ENCODE data around the gene TP73.

The TP73 gene

DNA sequence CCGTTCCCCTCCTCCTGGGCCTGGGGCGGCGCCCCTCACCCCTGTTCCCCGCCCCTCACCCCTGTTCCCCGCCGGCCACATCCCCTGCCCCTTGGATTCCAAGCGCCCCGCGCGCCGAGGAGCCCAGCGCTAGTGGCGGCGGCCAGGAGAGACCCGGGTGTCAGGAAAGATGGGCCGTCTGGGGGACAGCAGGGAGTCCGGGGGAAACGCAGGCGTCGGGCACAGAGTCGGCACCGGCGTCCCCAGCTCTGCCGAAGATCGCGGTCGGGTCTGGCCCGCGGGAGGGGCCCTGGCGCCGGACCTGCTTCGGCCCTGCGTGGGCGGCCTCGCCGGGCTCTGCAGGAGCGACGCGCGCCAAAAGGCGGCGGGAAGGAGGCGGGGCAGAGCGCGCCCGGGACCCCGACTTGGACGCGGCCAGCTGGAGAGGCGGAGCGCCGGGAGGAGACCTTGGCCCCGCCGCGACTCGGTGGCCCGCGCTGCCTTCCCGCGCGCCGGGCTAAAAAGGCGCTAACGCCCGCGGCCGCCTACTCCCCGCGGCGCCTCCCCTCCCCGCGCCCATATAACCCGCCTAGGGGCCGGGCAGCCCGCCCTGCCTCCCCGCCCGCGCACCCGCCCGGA is at the start of gene TP73:
TSS of gene TP73 (plus strand) at position 587 of the 618 bp plus-strand sequence. CDS start 29,850 bp downstream, outside the sequence.
- DNase-seq, result peak in 1 of 14 donors; percentile 37

DNA sequence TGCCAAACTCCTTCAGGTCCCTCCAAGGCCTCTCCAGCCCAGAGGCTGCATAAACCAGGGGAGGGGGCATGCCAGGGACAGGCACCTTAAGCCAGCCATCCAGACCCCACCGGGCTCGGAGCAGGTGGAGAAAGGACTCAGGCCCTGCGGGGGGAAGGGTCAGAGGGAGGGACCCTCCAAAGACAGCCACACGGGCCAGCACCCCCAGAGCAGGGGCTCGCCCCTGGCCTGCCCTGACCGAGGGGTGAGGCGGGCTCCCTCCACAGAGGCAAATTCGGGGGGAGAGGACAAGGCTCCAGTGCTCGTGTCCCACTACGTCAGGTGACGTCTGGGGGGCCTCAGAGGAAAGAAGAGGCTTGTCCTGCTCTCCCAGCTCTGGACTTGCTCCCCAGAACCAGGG is 49.2 kb upstream of the TP73 start:
- no peak for DNase-seq

DNA sequence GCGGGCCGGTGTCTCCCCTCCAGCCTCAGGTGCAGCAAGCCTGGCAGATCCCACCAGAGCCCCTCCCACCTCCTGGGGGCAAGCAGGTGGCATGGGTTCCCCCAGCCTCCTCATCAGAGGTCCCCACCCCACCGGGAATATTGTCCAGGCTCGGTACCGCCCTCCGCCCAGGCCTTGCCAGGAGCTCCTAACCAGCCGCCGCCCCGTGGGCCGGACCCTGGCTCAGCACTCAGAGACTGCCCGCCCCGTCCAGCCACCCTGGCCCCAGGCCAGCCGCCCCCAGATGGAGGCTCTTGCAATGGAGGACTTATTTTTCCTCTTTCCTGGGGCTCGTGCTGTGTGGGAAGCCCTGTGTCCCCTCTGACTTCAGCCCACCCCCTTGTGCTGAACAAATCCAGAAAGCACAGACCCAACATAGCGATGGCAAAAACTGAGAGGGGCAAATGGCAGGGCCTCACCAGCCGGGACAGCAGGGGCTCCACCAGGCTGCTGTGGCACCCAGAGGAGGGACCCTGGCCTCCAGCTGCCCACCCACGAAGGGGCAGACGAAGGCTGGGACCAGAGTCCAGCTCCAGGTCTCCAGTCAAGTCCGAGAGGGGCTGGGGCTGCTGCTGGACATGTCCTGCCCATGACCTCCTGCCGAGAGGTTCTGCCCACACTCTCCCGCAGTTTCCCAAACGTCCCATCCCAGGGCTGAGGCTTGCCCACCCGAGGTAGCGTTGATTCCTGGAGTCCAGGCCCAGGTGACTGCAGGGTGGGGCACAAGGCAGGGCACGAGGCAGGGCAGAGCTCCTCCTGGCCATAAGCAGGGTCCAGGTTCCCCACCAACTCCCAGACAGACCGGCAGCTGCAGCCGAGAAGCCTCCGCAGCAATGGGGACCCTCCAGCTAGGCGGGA is 48.5 kb upstream of the TP73 start:
- no peak for DNase-seq

DNA sequence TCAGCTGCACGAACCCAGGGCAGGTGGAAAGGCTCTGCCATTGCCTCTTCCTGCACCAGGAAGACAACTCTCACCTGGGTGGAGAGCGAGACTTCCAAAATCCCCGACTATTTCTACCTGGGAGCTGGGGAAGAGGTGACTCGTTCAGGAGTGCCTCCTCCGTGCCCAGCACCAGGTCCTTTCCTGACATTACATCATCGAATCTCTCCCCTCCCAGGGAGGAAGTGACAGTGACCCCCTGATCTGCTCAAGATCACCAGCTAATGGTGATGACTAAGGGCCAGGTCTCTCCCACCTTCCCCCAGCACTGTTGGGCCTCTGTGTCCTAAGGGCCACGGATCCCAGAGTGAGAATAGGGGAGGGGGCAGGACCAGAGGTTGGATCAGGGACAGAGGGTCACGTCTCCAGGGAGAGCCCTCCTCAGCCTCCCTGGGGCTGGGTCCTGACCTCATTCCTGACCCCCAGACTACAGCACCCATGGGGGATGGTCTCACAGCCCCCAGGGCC is 47.8 kb upstream of the TP73 start:
- no peak for DNase-seq

DNA sequence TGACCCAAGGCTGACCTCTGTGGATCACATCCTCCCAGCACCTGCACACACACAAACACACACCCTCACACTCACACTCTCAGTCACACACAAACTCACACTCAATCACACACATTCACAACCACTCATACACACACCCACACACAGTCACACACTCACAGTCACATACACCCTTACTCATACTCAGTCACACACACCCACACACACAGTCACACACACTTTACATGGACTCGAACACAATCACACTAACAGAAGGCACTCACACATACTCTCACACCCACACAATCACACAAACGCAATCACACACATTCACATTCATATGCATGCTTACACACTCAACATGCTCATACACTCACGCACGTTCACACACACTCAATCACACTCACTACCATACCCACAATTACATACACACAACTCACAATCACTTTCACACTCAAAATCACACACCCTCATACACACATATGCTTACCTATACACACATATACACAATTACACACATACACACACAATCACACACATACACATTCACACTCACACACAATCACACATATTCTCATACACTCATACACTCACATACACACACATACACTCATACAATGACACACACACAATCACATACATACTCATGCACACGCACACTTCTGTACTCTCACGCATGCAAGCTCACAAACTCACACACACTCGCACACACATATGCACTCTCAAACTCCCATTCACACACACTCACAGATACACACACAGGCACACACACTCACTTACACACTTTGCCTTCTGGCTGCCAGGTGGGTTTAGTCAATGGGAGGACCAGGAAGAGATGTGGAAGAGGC is 47.1 kb upstream of the TP73 start:
- DNase-seq, result no peak

DNA sequence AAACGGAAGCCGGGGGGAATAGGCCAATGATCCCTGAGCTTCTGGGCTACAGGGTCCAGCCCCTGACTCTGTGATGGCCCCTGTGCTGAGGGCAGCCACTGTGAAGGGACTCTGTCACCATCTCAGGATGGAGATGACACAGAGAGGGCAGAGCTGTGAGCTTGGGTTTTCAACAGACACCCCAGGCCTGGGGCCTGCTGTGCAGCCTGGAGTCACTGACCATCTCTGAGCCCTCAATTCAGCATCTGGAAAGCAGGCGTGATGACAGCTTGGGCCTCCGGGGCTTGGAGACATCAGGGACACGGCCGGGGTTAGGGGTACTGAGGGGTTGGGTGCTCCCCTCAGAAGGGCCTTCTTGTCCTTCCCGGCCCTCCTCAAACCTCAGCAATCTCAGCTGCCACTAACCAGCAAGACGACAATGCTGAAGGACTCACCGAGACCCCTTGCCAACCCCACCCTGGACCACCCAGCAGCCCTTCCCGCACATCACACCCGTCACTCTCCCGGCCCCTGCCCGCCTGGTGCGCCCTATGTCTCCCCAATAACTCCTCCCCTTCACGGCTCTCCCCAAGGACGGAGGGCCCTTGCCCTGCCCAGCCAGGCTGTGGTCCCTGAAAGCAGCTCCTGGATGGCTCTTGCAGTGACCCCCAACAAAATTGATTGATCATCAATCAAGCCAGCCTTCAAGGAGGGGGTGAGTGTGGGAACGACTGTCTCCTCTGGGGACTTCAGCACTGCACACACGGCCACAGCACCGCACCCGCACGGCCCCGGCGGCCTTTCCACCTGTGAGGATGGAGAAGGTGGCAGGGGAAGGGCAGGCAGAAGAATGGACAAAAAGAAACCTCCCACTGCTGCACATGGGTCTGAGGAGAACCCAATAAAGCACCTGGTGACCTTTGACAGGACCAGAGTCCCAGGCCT is 45.3 kb upstream of the TP73 start:
- no peak for DNase-seq

DNA sequence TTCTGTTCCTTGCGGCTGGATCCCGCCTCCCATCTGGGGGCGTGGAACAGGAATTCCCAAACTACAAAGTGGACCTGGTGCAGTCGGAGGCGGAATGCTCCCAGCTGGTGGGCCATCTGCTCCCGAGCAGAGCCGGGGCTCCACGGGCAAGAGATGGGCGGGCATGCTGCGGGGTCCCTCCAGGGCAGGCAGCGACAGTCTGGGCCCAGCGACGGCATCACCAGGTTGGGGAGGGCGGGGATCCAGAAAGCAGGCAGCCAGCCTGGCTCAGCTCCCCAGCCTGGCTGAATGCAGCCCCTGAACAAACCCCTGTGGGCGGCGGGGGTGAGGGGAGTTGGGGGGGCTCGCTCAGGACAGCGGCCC is 44.6 kb upstream of the TP73 start:
- DNase-seq, result no peak

DNA sequence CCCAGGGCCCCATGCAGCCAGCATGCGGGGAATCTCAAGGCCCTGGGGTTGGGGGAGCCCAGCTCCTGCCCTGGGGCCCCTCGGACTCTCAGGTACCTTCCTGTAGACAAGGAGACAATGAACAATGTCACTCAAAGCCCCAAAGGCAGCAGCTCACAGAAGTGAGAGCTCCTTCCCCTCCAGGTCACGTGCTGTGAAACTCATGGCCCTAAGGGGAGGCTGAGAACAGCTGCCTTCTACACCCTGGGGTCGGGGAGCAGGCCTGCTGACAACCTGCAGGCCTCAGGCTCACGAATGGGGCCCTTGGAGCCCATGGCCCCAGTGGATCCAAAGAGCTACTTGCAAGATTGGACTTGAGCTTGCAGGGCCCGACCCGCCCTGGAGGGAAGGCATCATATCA is 44.2 kb upstream of the TP73 start:
- no peak for DNase-seq

DNA sequence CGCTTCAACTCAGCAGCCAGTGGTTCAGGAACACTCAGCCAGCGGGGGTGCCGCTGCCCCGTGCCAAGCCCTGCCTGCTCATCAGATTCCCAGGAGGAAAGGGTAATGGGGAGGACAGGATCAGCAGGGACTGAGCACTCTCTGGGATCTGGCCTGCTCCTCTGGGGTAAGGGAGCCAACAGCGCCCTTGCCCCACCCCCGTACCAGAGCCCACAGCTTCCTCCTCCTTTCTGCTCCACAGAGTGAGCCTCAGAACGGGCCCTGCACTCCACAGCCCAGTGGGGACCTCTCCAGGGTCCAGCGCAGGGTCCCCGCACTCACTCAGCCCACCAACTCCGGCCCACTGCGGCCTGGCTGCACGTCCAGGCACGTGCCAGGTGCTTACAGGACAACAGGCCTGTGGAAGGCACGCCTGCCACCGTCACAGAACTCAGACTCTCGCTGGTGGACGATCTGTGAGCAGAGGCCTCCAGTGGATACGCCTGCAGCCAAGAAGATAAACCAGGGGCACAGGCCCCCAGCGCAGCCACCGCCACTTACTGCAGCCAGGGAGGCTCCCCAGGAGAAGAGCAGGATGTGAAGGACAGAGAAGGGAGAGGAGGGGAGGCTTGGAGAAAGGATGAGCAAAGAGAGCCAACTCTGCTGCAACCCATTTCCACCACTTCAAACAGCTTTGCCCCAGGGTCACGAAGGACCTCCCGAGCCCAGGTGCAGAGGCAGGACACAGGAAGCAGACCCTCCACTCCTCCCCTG is 43.1 kb upstream of the TP73 start:
- DNase-seq, result peak in 1 of 14 donors; percentile 12

DNA sequence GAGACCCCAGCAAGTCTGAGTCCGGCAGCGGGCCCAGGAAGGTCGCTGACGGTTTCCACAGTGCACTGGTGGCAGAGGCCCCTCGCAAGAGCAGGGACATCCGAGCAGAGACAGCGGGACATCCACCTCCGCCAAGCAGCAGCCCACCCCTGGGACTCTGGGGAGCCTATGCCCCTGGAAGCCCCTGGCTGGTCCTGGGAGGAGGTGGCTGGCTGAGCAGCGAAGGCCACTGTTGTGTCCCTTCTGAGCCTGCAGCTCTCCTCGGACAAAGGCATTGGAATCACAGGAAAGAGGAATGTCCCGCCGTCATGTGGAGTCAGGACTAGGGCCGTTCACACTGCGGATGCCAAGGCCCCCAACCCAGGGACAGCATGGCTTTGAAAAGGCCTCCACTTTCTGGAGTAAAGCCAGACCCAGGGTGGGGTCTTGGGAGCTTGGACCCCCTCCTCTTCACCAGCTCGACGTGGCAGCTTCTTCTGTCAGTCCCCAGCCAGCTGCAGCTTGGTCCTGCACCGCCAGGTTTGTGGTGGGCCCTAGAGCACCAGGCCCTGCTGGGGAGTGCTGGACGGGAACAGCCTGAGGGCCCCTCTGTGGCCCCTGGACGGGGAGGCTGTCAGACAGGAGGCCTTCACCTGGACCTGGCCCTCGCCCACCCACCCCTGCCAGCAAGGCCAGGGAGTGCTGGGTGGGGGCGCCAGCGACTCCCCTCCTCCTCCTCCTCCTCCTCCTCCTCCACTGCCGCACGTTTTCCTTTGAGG is 42.4 kb upstream of the TP73 start:
- DNase-seq, result no peak

DNA sequence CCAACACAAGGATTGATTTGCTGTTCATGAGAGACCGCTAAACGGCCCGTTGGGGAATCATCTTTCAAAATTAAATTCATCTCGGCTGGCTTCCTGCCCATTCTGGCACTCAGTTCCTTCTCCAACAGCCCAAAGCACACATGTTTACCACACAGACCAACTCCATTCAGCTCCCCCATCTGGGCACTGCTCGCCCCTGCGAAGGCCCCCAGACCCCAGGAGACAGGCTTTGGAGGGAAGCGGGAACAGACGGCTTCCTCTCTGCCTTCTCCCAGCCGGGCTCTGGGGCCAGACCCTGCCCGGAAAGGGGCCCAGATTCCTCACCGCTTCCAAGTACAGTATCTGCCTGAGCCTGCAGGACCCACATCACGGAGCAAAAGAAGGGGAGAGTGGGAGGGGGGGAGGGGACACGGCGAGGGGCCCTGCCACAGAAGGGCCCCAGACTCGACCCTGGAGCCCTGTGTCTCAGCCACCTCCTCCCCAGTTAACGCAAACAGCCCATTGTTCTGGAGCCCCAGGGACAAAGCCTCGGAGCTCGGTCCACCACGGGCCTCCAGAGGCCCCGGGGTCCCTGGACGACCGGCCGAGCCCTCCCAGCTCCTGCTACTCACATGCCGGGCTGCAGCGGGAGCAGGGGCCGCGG is 41.7 kb upstream of the TP73 start:
- DNase-seq, result no peak

DNA sequence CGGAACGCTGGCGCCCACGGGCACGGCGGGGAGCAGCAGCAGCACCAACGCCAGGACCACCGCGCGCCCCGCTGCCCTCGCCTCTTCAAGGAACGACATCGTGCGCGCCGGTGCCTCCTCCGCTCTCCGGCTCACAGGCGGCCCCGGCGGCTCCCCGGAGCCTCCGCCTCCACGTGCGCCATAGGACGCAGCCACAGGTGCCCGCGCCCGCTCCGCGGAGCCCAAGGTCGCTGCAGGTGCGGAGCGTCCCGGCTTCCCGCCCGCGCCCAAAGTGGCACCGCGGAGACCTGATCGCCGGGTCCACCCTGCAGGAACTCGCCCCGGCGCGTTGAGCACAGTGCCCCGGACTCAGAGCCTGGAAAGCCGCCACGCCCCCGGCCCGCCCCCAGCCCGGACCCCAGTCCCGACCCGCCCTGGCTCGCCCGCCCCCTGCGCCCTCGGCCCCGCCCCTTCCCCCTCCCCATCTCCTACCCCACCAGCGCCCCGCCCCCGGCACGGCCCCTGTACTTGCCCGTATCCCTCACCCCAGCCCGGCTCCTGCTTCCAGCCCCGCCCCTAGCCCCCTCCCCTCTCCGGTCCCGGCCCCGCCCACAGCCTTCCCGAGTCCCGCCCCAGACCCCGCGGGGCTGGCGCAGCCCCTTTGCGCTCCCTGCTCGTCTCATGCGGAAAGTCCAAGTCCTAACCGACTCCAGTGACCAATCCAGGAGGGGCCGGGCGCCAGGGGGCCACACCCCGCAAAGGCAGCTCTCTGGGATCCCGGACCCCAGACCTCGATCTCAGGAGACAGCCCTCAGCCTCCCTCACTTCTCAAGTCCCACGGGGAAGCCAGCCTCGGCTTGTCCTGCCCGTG is 40.9 kb upstream of the TP73 start, which contains the start of gene MEGF6:
TSS of gene MEGF6 (minus strand) at position 339 of the 850 bp plus-strand sequence. CDS start at position 99, 240 bp downstream.
- DNase-seq, result peak in 1 of 14 donors; percentile 34

DNA sequence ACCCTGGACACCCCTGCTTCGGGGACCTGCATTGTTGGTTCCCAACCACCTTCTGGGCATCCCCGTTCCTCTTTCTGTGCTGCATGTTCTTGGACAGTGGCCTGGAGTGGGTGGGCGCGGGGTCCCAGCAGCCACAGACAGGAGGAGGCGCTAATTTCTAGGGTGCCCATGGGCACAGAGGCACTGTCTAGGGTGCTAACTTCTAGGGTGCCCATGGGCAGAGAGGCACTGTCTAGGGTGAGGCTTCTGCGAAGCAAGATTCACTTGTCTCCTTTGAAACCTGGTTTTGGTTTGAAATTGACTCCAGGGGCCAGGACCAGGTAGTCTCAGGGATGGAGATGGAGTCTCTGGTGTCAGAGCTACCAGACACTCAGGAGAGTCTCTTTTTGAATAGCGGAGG is 40.2 kb upstream of the TP73 start:
- no peak for DNase-seq

DNA sequence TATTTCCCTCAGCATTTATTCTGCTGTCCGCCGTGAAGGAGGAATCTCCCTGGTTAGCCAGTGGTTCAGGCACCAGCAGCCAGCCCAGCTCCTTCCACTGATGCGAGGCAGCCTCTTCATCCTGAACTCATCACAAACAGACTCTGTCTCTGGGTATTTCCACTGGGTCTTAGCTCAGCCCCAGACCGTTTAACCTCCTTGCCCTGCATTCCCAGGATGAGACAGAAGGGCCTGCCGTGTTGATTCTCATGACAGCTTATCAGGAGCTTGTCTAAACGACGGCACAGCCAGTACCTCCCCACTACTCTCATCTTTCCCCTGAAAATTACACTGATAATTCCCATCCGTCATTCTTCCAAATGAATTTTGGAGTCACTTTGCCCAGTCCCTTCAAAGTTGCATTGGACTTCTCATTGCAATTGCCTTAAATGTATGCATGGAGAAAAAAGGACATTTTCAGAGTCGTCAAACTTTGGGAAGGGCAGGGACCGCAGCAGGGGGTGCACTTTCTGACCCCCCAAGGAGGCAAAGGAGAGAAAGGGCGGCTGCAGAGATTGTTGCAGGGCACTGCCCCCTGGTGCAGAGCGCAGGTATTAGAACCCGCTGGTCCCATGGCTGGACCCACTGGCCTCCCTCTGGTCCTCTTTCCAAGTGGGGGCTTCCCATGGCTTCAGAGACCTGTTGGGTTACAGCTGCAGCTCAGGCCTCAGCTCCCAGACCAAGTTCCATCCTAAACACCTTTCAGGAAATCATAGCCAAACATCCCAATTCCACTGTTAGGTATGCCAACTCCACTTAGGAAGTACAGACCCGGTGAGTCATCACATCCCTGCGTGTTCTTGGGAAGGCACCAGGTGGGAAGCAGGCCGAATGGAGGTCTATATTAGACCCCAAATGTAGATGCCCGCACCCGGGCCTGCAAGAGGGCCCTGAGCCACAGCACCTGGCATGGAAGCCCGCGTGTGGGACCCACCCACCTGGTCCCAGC is 37.3 kb upstream of the TP73 start:
- no peak for DNase-seq

DNA sequence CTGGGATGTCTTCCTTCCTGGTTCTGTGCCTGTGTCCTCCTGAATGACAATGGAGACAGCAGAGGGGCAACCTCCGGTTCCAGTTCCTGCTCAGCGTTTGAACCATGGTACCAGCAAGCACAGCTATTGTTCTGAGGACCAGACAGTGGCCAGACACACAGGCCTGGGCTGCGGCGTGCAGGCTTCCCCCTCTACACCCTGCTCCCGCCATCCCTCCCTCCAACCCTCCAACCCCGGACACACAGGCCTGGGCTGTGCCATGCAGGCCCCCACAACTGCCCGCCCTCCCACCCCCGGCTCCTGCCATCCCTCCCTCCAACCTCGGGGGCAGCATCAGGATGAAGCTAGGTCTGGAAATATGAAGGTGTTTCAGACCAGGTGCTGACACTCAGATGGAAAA is 35.5 kb upstream of the TP73 start:
- DNase-seq, result no peak

DNA sequence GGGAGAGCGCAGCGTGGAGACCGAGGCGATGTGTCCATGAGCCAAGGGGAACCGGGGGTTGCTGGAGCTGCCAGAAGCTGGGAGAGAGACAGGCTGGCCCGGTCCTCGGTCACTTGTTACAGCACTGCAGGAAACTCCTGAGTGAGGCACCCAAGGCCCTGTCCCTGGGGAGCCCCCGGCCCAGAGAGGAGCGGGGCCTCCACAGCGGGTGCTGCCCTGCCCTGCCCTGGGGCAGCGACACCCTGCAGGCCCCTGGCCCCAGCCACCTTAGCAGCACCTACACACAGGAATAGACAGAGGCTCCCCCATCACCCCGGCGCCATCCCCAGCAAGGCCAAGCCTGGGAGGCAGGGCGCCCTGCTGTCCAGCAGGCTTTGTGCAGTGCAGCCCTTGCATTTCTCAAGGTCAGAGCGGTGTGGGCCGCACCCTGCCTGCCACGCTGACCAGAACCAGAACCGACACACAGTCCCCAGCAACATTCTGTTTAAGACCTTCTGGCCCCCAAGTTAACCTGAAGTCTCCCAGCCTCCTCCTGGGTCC is 34.4 kb upstream of the TP73 start:
- no peak for DNase-seq

DNA sequence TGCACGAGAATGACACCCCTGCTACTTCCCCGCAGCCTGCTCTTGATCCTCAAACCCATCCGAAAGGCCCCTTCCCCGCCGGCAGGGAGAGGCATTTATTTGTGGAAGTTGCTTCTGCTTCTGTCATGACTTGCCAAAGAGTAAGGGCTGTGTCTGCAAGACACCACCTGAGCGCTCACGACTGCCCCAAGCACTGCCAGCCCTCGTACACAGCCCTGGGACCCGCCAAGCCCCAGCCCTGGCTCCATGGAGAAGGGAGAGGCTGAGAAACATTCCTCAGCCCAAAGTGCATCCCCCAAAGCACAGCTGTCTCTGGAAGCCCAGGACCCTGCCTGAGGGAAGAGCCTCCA is 33.8 kb upstream of the TP73 start:
- no peak for DNase-seq

Measured in C1 segment of cervical spinal cord (tissue), 14 donors.